Endothelial cell of umbilical vein (primary cell): ENCODE measurements around the gene CELF2.

ENCODE experiments used
- CTCF ChIP-seq, 2 donors: IDR thresholded peaks; 1 replicate in 1 of 2; 2 replicates in 1 of 2; pipeline ENCODE4 v1.5.1; 2011; ENCODE audit warnings: low read length in 2 of 2, mild to moderate bottlenecking in 2 of 2, moderate library complexity in 2 of 2, control low read depth in 1 of 2, inconsistent platforms in 1 of 2, low read depth in 1 of 2; ENCODE audit not compliant: insufficient read depth in 1 of 2; ENCODE audit errors: extremely low read depth in 1 of 2
- EZH2 ChIP-seq: IDR thresholded peaks from 2 replicates; pipeline ENCODE4 v1.6.1; 2012; ENCODE audit warnings: borderline replicate concordance, low read depth, mild to moderate bottlenecking, moderate library complexity, low read length, inconsistent platforms; ENCODE audit not compliant: severe bottlenecking
- FOS ChIP-seq: IDR thresholded peaks from 2 replicates; pipeline ENCODE4 v1.6.1; 2011; ENCODE audit warnings: mild to moderate bottlenecking, low read length, moderate library complexity, borderline replicate concordance; ENCODE audit not compliant: insufficient read depth
- GATA2 ChIP-seq: IDR thresholded peaks from 2 replicates; pipeline ENCODE4 v1.7.0; 2011; ENCODE audit warnings: low read depth, mild to moderate bottlenecking, moderate library complexity, mixed read lengths, low read length; ENCODE audit not compliant: insufficient read length, insufficient read depth
- MAX ChIP-seq: IDR thresholded peaks from 2 replicates; pipeline ENCODE4 v1.6.1; 2011; ENCODE audit not compliant: insufficient read depth, insufficient read length
- MYC ChIP-seq: IDR thresholded peaks from one replicate; pipeline ENCODE4 v1.6.1; 2011; ENCODE audit warnings: mild to moderate bottlenecking, low read depth, low read length
- POLR2A ChIP-seq: IDR thresholded peaks from 2 replicates; pipeline ENCODE4 v1.6.1; 2012; ENCODE audit warnings: low read depth, mild to moderate bottlenecking, control low read depth, low read length
- POLR2AphosphoS5 ChIP-seq: IDR thresholded peaks from 2 replicates; pipeline ENCODE4 v1.6.1; 2012; ENCODE audit warnings: low read depth, mild to moderate bottlenecking, control low read depth, low read length, moderate library complexity; ENCODE audit not compliant: insufficient read depth

GRCh38 chr10:11300026-11300425, 282.4 kb downstream of the CELF2 start:
- TF ChIP-seq CTCF (IDR thresholded peaks at IDR 0.05; ENCODE audit: extremely low read depth in 1 of 2, insufficient read depth in 1 of 2, low read depth in 1 of 2, low read length in 2 of 2) (no peak), POLR2AphosphoS5 (no peak), EZH2 (no peak), POLR2A (no peak), FOS (no peak), GATA2 (no peak), MYC (no peak), MAX (no peak)
